Effector CD4-positive, alpha-beta T cell (primary cell): ENCODE results near the gene RFC4.

ENCODE experiments used
- DNase-seq: peaks from one replicate; pipeline ENCODE4 v3.0.0-alpha.2; 2020

Gene RFC4

GRCh38 chr3:186742618-186743380 lies 63.5 kb downstream of the RFC4 start:
- no peak for DNase-seq
